Bronchial epithelial cell (primary cell): ENCODE results near the gene CBFA2T3. TPM values are rescaled to one million over a fixed set of nuclear protein-coding genes. Genes with fewer than 3 reads are reported as not detected.

Source experiments
- DNase-seq: peaks from one replicate; pipeline ENCODE4 v3.0.0-alpha.2; 2010; ENCODE audit warnings: low read depth
- FAIRE-seq: peaks from 2 replicates; lab custom pipeline; 2011; peaks lifted over from hg19 to GRCh38; lab: Jason Lieb, UNC
- H3K27me3 ChIP-seq: 2 replicates; pipeline ENCODE4 v1.5.1; 2011; ENCODE audit warnings: low read length; ENCODE audit not compliant: control insufficient read depth, insufficient read depth
- H3K36me3 ChIP-seq: 2 replicates; pipeline ENCODE4 v1.5.1; 2011; ENCODE audit warnings: low read length; ENCODE audit not compliant: control insufficient read depth, insufficient read depth
- H3K4me3 ChIP-seq: 2 replicates; pipeline ENCODE4 v1.5.1; 2011; ENCODE audit warnings: mild to moderate bottlenecking, low read depth, low read length, control low read depth
- total RNA-seq: library from RNA; depleted of rRNA; stranded (reverse); fragments of >200 nt; gene quantifications from 2 replicates; pipeline ENCODE4 v1.2.1, GENCODE V29; 2014
- TF ChIP-seq, protein P1 (sequence below): IDR thresholded peaks from 2 replicates; pipeline ENCODE4 v1.5.1; 2011; ENCODE audit warnings: mild to moderate bottlenecking, moderate library complexity, low read length, control low read depth, inconsistent platforms; ENCODE audit not compliant: insufficient read depth, severe bottlenecking

CBFA2T3 gene
- total RNA-seq, 1 donor from 2014 or later, result 0.26 TPM

DNA sequence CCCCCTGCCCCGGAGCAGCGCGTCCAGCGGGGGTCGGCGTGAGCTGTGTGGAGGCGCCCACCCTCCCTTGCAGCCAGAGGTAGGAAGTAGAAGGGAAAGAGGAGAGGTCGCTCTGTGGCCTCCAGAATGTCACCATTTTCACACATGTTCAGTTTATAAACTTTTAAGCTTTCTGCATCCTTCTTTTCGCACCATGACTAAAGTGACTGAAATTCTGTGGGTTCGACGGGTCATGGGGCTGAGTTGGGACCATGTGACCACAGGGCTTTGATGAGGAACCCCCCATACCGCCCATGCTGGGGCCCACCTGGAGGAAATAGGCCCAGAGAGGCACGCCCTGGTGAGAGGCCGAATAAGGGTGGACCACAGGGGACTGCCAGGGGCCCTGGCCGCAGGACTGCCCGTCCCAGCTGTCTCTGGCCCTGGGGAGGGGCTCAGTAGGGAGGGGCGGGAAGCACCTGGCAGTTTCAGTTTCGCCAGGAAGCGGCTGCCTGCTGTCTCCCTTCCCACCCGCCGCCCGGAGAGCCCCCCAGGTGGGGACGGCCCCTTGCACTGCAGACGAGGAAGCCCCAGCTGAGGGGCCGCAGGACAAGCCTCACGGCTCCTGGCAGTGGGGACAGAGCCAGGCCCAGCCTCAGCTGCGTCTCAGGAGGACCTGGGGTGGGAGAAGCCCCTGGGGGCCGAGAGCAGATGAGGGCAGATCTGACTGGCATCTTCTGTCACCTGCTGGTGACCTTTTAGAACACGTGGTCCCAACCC, 9.0 kb downstream of the CBFA2T3 start:
- H3K36me3 ChIP-seq, result no peaks in the 10 kb centered on the region
- no peak overlapping the region for H3K4me3 ChIP-seq
- no peak for DNase-seq
- TF ChIP-seq, protein P1, sequence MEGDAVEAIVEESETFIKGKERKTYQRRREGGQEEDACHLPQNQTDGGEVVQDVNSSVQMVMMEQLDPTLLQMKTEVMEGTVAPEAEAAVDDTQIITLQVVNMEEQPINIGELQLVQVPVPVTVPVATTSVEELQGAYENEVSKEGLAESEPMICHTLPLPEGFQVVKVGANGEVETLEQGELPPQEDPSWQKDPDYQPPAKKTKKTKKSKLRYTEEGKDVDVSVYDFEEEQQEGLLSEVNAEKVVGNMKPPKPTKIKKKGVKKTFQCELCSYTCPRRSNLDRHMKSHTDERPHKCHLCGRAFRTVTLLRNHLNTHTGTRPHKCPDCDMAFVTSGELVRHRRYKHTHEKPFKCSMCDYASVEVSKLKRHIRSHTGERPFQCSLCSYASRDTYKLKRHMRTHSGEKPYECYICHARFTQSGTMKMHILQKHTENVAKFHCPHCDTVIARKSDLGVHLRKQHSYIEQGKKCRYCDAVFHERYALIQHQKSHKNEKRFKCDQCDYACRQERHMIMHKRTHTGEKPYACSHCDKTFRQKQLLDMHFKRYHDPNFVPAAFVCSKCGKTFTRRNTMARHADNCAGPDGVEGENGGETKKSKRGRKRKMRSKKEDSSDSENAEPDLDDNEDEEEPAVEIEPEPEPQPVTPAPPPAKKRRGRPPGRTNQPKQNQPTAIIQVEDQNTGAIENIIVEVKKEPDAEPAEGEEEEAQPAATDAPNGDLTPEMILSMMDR, result no peak
- no peak for FAIRE-seq
- H3K27me3 ChIP-seq, result peaks cover 3% of the 10 kb centered on the region

DNA sequence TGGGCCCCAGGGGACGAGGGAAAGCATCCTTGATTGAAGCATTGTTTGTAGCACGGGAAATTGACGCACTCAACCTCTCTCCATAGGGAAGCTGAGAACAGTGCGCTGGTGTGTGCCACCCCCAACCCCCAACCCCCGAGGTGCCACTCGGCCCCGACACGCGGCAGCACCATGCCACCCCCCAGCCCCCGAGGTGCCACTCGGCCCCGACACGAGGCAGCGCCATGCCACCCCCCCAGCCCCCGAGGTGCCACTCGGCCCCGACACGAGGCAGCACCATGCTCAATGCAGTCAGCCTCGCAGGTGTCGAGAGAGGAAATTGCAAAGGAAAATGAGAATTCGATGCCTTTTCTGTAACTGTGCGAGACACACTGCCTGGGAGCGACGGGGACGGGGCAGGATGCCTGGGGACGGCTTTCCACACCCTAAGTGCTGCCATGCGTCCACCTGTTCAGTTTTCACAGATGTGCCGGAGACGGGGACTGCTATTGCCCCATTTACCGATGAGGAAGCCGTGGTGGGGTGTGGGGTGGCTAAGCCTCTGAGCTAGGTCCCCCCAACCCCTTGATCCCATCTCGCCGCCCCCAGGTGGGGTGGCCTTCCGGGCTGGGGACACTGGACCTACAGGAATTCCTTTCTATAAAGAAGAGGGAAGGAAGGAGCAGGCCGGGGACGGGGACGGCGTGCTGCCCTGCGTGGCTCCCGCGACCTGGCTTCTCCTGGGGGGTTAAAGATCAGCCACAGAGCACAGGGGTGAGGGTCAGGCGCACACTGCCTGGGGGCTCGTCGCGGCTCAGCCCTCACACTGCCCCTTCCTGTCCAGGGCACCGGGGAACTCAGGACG, 9.8 kb downstream of the CBFA2T3 start:
- peaks cover 3% of the 10 kb centered on the region for H3K27me3 ChIP-seq
- H3K36me3 ChIP-seq, result no peaks in the 10 kb centered on the region
- TF ChIP-seq, protein P1, result no peak
- DNase-seq (no peak), FAIRE-seq (no peak)
- H3K4me3 ChIP-seq, result no peak overlapping the region

DNA sequence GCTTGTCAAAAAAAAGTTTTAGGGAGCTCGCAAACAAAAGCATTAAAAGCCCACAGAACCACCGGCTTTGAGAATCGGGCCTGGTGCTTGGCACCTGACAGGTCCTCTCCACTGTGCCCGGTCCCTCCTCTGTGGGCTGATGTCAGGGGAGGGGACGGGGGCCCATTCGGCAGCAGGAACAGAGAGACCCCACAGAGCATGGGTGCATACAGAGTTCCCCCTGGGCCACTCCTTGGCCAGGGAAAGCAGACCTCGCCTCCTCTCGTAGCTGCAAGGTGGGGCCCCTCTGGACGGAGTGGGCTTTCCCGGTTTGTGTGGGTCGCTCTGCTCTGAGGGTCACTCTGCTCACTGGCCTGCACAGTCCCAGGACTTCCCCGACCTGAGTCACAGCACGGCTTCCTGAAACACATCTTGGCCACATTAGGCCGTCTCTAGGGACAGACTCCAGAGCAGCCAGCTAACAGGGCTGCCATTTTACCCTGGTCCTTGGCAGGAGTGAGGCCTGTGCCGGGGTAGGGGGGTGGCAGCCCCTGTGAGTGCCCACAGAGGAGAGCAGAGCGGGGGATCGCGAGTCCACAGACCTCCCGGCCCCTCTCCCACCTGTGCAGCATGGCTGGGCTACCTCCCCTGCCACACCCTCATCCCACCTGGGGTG, 11.1 kb downstream of the CBFA2T3 start:
- no peak overlapping the region for H3K4me3 ChIP-seq
- FAIRE-seq, result no peak
- DNase-seq, result no peak
- H3K36me3 ChIP-seq, result no peaks in the 10 kb centered on the region
- TF ChIP-seq, protein P1, result no peak
- no peaks in the 10 kb centered on the region for H3K27me3 ChIP-seq

DNA sequence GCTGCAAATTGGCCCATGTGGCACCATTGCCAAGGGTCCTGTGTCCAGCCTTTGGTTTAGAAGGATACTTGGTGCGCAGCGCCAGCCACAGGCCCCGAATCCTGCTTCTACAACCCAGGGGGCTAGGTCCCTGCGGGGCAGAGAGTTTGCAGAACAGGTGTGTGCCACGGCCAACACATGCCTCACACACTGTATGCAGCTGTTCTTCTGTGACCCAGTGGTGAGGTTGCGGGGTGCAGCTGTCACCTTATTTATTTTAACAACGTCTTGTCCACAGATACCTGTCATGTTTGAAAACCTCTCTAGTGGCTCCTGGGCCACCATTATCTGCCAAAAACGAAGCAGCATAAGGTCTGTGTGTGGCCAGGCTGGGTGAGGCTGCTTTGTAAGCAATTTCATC, 11.6 kb downstream of the CBFA2T3 start:
- no peaks in the 10 kb centered on the region for H3K27me3 ChIP-seq
- no peak overlapping the region for H3K4me3 ChIP-seq
- FAIRE-seq (no peak), DNase-seq (no peak)
- TF ChIP-seq, protein P1, result no peak
- no peaks in the 10 kb centered on the region for H3K36me3 ChIP-seq

DNA sequence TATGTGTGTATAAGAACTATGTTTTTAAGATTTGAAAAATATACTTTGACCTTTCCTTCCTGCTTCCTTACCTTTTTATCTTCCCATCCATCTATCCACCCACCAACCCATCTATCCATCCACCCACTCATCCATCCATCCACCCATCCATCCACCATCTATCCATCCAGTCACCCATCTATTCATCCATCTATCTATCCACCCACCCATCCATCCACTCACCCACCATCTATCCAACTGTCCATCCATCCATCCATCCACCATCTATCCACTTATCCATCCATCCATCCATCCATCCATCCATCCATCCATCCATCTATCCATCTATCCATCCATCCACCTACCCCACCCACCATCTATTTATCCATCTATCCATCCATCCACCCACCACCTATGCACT, 12.4 kb downstream of the CBFA2T3 start:
- Histone ChIP-seq H3K4me3 (no peak overlapping the region), H3K27me3 (no peaks in the 10 kb centered on the region), H3K36me3 (no peaks in the 10 kb centered on the region)
- TF ChIP-seq, protein P1, result no peak
- FAIRE-seq (no peak), DNase-seq (no peak)
